PC-3 (cell line): ENCODE measurements around the gene NDRG2.

Experiments used
- EZH2 ChIP-seq: fragments of 300-600 bp; sonication (generic); IDR thresholded peaks from one replicate; pipeline ENCODE4 v1.6.1; 2017; ENCODE audit warnings: antibody characterized with exemption, mild to moderate bottlenecking, low read length; ENCODE audit not compliant: unreplicated experiment
- EZH2phosphoT487 ChIP-seq: fragments of 300-600 bp; sonication (generic); IDR thresholded peaks from 2 replicates; pipeline ENCODE4 v1.6.1; 2018; ENCODE audit warnings: mild to moderate bottlenecking, antibody characterized with exemption, low read length, borderline replicate concordance
- TF ChIP-seq, protein P1 (sequence below): fragments of 300-600 bp; sonication (generic); conservative IDR thresholded peaks from 2 replicates; pipeline ENCODE4 v1.5.1; 2017; ENCODE audit warnings: antibody characterized with exemption, low read depth, mild to moderate bottlenecking, low read length

DNA sequence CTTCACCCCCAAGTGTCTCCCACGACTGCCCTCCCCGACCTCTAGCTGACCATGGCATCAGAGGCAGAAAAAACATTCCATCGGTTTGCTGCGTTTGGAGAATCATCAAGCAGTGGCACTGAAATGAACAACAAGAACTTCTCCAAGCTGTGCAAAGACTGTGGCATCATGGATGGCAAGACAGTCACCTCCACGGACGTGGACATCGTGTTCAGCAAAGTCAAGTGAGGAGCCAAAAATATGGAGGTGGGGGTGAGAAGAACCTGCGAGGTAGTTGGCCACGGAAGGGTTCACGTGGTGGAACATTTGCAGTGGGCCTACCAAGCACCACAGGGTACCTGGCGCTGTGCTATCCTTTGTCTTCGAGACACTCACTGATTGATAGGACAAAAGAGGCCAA is 5.7 kb upstream of the NDRG2 start:
- TF ChIP-seq EZH2 (no peak), EZH2phosphoT487 (no peak)
- TF ChIP-seq, protein P1, sequence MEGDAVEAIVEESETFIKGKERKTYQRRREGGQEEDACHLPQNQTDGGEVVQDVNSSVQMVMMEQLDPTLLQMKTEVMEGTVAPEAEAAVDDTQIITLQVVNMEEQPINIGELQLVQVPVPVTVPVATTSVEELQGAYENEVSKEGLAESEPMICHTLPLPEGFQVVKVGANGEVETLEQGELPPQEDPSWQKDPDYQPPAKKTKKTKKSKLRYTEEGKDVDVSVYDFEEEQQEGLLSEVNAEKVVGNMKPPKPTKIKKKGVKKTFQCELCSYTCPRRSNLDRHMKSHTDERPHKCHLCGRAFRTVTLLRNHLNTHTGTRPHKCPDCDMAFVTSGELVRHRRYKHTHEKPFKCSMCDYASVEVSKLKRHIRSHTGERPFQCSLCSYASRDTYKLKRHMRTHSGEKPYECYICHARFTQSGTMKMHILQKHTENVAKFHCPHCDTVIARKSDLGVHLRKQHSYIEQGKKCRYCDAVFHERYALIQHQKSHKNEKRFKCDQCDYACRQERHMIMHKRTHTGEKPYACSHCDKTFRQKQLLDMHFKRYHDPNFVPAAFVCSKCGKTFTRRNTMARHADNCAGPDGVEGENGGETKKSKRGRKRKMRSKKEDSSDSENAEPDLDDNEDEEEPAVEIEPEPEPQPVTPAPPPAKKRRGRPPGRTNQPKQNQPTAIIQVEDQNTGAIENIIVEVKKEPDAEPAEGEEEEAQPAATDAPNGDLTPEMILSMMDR, result no peak
